Measurements from ENCODE around the gene KCNG2.

The KCNG2 gene

DNA sequence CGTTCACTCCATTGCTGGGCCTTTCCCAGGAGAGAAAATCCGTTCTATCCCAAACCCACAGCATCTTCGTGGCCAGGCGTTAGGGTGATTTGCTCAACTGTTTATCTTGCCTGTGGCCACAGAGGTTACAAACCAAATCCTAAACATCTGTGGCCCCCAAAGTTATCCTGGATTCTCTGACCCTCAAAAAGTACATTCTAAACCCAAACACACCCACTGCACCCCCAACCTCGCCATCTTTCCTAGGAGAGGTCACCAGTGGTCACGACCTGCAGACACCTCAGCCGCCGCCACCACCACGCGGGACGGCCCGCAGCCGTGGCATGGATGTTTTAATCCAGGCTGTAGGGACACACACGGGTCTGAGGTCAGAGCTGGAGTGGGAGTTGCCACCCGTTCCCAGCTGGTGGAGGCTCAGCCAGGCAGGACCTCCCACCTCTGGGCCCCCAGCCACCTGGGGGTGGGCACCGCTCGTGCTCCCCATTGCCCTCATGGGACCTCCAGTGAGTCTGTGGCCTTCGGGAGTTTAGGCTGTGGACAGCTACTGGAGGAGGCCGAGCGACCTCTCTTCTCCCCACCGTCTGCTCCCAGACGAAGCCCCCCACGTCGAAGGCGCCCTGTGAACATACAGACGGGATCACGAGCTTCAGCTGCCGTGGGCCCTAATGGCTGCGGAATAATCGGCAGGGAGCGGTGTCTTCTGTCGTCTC lies 72.0 kb downstream of the KCNG2 start:
- DNase-seq (ENCODE audit: low spot score) = no peak
- H3K9me3 ChIP-seq (ENCODE audit: severe bottlenecking) = no peaks in the 10 kb centered on the region
- no peak for ATAC-seq (ENCODE audit: low read depth)
- H3K27me3 ChIP-seq (ENCODE audit: insufficient read depth, poor library complexity, severe bottlenecking) = peaks cover 3% of the 10 kb centered on the region
- no peak for TF ChIP-seq CTCF (IDR thresholded peaks at IDR 0.05; ENCODE audit: poor library complexity, severe bottlenecking)
- H3K4me3 ChIP-seq (ENCODE audit: severe bottlenecking) = no peak overlapping the region
- H3K36me3 ChIP-seq (ENCODE audit: low read depth) = no peaks in the 10 kb centered on the region
- H3K27ac ChIP-seq (ENCODE audit: poor library complexity, severe bottlenecking) = no peak overlapping the region
- H3K4me1 ChIP-seq (ENCODE audit: insufficient read depth, poor library complexity, severe bottlenecking) = no peaks in the 10 kb centered on the region

- ATAC-seq (ENCODE audit: low read depth) (no peak), DNase-seq (ENCODE audit: low spot score) (no peak)
- Histone ChIP-seq H3K4me3 (ENCODE audit: severe bottlenecking) (no peak overlapping the region), H3K27ac (ENCODE audit: poor library complexity, severe bottlenecking) (no peak overlapping the region), H3K36me3 (ENCODE audit: low read depth) (no peaks in the 10 kb centered on the region), H3K4me1 (ENCODE audit: insufficient read depth, poor library complexity, severe bottlenecking) (no peaks in the 10 kb centered on the region), H3K9me3 (ENCODE audit: severe bottlenecking) (no peaks in the 10 kb centered on the region), H3K27me3 (ENCODE audit: insufficient read depth, poor library complexity, severe bottlenecking) (peaks cover 3% of the 10 kb centered on the region)
- TF ChIP-seq CTCF (IDR thresholded peaks at IDR 0.05; ENCODE audit: poor library complexity, severe bottlenecking) = no peak
These were observed 72.7 kb downstream of the KCNG2 start for GRCh38 chr18:79870301-79871025.

DNA sequence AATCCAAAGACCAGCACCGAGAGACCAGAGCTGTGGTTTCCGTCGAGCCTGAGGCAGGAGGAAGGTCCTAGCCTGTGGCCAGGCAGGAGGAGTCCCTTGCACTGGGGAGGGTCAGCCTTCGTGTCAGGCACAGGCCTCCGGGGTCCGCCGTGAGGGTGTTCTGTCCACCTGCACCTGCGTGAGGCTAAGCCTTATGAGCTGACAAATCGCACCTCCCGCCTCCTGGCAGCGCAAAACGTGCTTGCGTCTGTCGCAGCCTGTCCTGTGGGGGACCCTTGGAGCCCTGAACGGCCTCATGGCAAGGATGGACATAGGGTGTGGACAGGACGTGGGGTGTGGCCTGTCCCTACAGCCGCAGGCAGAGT lies 73.3 kb downstream of the KCNG2 start:
- Histone ChIP-seq H3K27ac (ENCODE audit: poor library complexity, severe bottlenecking) (no peak overlapping the region), H3K4me1 (ENCODE audit: insufficient read depth, poor library complexity, severe bottlenecking) (no peaks in the 10 kb centered on the region), H3K27me3 (ENCODE audit: insufficient read depth, poor library complexity, severe bottlenecking) (peaks cover 9% of the 10 kb centered on the region), H3K36me3 (ENCODE audit: low read depth) (no peaks in the 10 kb centered on the region), H3K9me3 (ENCODE audit: severe bottlenecking) (no peaks in the 10 kb centered on the region), H3K4me3 (ENCODE audit: severe bottlenecking) (no peak overlapping the region)
- TF ChIP-seq CTCF (IDR thresholded peaks at IDR 0.05; ENCODE audit: poor library complexity, severe bottlenecking) = no peak
- DNase-seq (ENCODE audit: low spot score) (no peak), ATAC-seq (ENCODE audit: low read depth) (no peak)

DNA sequence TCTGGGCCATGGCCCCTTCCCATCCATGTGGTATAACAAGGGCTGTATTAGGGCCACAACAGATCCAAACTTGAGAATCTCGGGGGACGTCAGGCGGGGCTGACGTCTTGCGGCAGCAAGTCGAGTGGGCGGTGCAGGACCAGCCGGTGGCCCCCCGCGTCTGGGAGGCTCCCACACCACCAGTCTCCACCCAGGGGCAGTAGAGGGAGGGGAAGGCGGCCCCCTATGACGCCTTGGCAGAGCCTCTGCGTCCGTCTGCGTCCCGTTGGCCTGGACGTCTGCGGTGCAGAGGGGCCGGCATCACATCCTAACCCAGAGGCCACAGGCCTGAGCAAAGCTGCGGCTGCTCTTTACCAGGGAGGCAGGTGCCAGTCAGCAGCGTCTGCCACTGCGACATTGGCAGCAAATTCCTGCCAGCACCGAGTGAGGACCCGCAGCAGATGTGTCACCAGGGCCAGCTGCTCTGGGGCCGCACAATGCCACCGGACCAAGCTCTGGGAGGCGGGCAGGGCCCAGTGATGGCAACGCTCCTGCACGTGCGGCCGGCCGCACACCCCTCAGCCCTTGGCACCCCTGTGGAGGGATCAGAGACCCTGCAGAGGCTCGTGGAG lies 73.8 kb downstream of the KCNG2 start:
- no peak for DNase-seq (ENCODE audit: low spot score)
- no peaks in the 10 kb centered on the region for H3K9me3 ChIP-seq (ENCODE audit: severe bottlenecking)
- H3K36me3 ChIP-seq (ENCODE audit: low read depth) = no peaks in the 10 kb centered on the region
- TF ChIP-seq CTCF (IDR thresholded peaks at IDR 0.05; ENCODE audit: poor library complexity, severe bottlenecking) = no peak
- H3K4me1 ChIP-seq (ENCODE audit: insufficient read depth, poor library complexity, severe bottlenecking) = no peaks in the 10 kb centered on the region
- peaks cover 13% of the 10 kb centered on the region for H3K27me3 ChIP-seq (ENCODE audit: insufficient read depth, poor library complexity, severe bottlenecking)
- H3K27ac ChIP-seq (ENCODE audit: poor library complexity, severe bottlenecking) = no peak overlapping the region
- no peak overlapping the region for H3K4me3 ChIP-seq (ENCODE audit: severe bottlenecking)
- no peak for ATAC-seq (ENCODE audit: low read depth)

Measured in RWPE2 (cell line).